ENCODE results near the gene NFIA.

The NFIA gene

DNA sequence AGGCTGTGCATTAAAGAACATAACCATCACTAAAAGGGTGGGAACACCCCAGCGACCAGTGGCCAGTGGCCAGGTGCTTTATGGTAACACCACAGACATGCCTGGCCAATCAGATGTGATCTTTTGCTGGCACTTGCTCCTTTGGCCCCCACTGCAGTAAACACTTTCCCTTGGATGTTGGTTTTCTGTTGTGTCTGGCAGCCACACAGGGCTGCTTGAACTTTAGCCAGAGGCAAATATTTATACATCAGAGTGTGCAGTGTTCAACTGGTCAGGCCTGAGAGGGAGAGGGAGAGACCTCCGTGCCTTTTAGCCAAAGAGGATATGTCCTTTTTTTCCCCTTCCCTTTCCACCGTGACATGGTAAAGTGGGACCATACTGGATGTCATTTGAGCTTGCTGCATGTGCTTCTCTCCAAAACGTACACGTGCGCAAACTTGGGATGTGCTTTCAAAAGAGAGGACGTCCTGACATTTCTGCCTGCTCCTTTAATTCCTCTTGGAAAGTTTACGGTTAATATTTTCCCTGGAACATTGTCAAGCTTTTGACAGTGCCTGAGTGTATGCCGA lies 101.2 kb downstream of the NFIA start:
- peak; percentile 59 for DNase-seq (ENCODE audit: low spot score)

GRCh38 chr1:61184040-61184713 lies 101.8 kb downstream of the NFIA start:
- peak; percentile 95 for DNase-seq (ENCODE audit: low spot score)

DNA sequence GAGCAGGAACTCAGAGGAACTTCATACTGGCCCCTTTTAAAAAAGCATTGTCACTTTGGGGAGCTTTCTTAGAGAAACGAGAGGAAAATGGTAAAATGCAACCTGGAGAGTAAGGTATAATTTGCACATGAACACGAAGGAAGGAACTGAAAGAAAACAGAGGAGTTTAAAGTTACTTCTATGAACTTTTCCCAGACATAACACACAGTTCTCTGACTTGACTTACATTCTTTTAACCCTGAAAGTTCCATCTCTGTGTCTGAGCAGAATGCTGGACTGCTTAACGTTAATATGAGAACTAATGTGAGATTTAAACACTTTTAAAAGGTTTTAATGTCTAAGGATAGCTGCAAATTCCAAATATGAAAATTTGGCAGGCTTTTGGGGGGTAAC lies 102.3 kb downstream of the NFIA start:
- DNase-seq (ENCODE audit: low spot score), result no peak

DNA sequence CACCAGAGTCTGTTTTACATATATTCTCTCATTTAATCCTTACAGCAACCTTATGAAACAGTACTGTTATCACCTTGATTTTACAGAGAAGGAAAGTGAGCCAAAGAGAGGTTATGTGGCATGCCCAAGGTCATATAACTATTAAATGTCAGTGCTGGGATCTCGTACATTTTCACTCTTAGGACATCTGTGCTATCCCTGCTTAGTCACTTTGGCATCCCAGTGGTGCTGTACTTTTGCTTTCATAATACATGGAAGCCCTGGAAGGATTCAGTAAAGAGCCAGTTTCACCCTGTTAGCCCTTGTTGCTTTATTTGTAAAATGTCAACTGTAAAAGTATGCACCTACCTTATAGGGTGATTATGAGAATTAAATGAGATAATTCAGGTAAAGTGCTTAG lies 104.4 kb downstream of the NFIA start:
- DNase-seq (ENCODE audit: low spot score), result no peak

DNA sequence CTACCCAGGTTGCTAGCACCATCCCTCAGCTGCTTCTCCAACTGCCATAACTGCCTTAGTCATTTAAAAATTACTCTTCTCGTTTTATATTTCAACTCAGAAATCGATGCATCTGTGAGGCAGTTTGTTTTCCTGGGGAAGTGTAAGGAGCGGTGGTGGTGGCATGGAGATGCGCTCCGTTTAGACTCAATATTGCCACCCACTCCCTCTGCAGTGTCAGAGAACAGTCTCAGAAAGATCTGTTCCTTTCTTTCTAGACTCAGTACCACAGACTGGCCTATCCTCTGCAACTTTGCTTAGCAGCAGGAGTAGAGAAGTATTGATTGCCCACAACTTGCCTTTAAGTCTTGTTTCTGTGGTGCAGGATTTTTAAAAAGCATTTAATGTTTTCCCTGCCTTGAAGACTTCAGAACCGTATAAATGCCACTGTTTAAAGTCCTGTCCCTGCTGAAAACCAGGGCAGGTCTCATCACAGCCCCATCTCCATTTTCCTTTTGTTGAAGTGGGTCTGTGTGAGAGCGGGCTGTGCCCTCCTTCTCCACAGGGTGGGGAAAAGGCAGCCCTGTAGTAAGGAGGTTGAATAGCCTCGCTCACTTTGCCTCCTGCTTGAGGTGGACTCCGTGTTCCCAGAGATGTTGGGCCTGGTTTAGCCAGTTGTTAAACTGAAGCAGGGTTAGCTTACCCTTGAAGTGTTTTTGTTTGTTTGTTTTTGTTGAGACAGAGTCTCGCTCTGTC lies 105.2 kb downstream of the NFIA start:
- peak; percentile 71 for DNase-seq (ENCODE audit: low spot score)

GRCh38 chr1:61190153-61190552 lies 107.8 kb downstream of the NFIA start:
- no peak for DNase-seq (ENCODE audit: low spot score)

DNA sequence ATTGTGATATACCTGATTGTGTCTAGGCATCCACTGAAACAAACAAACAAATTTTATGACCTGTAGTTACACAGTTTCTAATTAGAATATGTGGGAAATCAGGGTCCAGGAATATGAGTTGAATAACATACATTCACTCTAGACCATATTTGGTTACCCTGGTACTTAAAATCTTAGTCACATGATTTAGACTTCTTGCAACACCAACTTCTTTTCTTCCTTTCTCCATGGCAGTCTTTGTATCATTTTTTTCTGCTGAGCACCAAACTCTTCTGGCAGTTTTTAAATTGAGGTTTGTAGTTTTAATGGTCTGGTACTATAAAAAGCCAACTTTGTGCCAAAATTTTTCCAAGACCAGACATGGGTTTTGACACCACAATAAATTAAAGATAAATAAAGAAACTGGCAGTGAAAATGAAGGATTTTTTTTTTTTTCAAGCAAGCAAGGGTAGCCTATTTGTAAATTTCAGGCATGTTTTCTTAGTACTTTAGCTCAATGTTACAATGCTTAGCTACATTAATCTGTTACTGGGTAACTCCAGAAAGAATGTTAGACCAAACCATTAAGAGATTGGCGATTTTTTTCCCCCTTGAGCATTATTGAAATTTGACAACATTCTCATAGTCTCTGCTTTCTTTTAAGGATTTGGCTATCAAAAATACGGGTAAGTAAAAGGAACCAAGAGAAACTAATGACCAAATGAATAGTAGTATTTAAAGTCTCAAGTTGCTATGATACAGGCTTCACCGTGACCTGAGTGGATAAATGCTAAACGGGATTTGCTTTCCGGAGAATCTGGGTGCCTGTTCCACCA lies 108.5 kb downstream of the NFIA start:
- DNase-seq (ENCODE audit: low spot score), result peak; percentile 60

DNA sequence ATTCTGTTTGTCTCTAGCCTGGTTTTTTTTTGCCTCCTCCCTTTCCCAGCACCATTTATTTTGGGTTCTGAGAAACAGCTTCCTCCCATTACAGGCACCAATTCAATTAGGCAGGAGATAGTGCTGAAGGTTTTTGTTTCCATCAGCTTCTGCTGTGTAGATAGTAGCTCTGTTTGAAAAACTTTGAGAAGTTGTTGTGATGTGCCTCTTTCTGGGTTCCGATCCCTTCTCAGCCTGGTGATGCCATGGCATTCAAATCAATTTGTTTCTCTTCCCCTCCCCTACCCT lies 109.0 kb downstream of the NFIA start:
- no peak for DNase-seq (ENCODE audit: low spot score)

DNA sequence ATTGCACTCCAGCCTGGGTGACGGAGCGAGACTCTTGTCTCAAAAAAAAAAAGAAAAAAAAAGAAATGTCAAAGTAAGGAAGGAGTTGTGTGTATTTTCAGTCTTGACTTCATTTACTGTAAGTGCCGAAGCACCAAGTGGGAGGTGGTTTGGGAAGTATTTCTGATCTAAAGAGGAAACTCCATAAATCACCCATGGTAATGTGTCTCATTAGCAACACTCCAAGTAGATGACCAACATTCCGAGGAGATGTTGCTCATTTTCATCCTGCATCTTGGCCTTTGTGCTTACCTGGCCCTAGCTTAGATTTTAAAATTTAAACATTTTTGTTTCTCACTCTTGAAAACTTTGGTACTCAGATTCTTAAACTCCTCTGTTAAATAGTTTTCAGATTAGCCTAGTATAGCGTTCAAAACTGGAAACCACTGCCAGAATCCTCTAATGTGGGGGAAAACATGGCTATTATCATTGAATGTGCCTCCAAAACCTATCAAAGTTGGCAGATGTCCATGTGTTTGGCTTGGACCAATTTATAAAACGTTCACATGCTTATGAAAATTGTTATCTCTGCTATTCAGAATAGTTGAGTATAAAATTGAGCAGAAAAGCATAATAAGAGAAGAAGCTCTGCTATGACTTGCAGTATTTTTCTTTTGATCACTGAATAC lies 110.4 kb downstream of the NFIA start:
- no peak for DNase-seq (ENCODE audit: low spot score)

DNA sequence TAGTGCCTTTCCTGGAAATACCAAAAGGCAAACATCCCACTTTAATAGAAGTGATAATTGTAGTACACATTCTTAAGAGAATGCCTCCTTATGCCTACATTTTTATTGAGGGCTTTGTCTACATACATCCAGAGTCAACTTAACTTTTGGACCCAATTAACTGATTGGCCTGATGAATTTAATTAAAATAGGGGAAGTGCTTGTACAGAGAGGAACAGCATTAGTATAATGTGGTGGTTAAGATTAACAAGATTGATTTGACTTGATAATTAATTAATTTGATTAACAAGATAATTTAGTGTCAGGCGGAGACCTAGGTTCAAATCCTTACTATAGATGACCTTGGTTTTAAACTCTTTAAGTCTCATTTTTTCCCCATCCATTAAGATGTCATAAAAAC lies 111.4 kb downstream of the NFIA start:
- no peak for DNase-seq (ENCODE audit: low spot score)

DNA sequence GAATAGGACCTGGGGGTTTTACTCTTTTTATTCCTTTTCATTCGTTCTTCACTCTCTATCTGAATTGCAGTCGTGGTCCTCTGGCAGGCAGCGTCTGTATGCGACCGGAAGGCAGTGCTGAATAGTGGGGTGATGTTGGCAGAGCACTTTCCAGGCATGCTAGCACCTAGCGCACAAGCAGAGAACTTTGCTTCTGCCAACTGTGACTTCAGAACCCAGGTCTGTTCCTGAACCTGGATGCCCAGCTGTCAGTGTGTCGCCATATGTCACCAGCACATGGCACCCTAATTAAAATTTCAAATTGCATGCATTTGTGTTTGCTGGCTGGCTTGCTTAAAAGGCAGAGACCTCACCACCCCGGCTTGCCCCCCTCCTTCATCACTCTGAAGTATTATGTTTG lies 116.2 kb downstream of the NFIA start:
- DNase-seq (ENCODE audit: low spot score), result peak; percentile 65

- DNase-seq (ENCODE audit: low spot score), result no peak
These were observed 118.7 kb downstream of the NFIA start for GRCh38 chr1:61201035-61201434.

- DNase-seq (ENCODE audit: low spot score), result no peak
These were observed 120.7 kb downstream of the NFIA start for GRCh38 chr1:61202854-61203598.

GRCh38 chr1:61204528-61204927 lies 122.2 kb downstream of the NFIA start:
- DNase-seq (ENCODE audit: low spot score), result no peak

GRCh38 chr1:61207416-61207815 lies 125.1 kb downstream of the NFIA start:
- no peak for DNase-seq (ENCODE audit: low spot score)

DNA sequence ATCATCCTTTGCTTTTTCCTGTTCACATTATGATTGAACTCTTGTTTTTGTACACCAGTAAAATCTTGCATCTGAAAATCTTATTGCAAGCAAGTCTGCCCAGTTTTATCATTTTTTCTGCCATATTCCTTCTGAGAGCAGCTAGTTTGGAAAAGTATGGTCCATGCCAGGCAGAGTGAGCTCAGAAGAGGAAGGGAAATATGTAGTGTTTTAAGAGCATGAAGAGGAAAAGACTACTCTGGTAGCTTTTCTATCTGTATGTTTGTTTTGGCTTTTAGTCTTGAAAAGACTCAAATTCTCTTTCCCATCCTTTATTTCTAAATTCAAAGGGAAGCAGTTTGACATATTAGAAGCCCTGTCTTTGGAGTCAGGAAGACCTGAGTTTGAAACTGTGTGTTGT lies 125.8 kb downstream of the NFIA start:
- DNase-seq (ENCODE audit: low spot score), result no peak

DNA sequence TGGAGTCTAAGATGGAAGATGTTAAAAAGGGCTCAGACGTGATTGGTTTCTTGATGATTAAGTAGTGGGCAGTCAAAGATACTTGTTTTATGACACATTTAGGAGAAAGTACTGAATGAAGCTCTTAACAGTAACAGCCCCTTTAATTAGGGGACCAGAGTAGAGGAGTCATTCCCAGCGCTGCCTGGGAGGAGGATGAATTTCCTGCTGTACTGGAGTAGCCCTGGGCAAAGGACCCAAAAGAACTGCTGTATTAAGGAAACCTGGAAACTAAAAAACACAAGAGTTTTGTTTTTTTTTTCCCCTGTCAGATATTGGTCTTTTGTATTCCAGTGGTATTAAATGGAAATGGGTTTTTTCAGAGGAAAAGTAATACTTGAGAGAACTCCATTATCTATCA lies 126.5 kb downstream of the NFIA start:
- no peak for DNase-seq (ENCODE audit: low spot score)

DNA sequence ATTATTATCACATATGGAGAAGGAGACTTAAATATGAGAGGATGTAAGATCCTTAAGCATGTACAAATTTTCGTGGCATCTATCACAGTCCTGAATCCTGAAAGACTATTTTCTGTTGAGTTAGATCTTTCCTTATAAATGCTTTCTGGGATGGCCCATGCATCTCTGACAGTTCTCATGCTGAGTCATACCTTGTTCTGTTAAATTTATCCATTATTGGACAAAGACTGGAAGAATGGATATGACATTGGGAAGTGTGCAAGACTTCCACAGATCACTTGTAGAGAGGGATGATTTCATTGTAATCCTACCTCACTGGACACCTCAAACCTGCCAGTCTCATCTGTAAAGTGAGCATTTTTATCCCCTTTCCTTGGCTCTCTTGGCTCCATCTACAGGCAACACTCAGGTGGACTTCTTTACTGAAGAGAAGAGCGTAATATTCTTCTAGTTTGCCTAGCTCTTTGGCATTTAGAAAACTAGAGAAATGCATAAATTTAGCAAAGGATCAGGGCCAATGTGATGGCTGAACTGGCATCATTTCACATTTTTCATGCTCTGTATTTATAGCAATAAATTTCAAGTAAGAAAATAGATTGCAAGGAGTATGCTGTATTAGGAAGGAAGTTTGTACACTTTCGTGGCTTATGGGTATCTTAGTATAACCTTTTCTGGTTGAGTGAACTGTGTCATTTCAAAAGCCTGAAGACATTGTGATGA lies 128.2 kb downstream of the NFIA start:
- no peak for DNase-seq (ENCODE audit: low spot score)

DNA sequence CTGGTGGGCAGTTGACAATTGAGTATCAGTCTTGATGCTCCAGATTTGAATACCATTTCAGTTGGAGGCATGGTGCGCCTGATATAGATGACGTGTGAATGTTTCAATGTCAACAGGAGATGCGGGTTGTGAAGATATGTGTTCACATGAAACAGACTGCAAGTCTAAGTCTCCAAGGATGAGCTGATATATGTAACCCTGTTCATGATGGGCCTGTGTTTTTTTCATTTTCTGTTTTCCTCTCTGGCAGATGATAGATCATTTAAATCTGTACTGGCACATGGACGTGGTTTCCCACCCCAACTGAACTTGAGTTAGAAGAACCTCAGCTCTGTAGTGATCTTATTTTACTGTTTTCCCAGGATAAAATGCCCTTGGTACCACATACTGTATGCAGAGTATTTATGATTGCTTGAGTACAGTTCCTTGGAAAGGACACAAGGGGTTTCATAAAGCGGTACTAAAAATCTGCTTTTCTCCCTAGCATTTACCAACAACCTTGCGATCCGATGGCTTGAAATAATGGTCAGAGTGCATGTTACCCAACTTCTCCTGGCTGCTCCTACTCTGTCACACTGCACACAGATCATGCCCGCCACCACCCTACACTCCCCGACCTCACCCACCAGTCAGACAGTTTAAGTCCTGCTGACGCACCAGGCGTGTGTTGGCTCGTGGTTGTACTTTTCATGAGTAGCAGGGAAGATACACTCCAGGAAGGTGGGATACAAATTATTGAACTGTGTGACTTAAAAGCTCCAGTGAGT lies 131.1 kb downstream of the NFIA start:
- no peak for DNase-seq (ENCODE audit: low spot score)

GRCh38 chr1:61215119-61215518 lies 132.8 kb downstream of the NFIA start:
- DNase-seq (ENCODE audit: low spot score), result no peak
